Small intestine (tissue), 7 donors: ENCODE results near the gene TINAGL1. TPM values are rescaled to one million over a fixed set of nuclear protein-coding genes. Genes with fewer than 3 reads are reported as not detected.
A peak's percentile ranks its signal among the peaks of the same experiment; 100 is the strongest.
"Not testable (repeated sequence)": the region's sequence is repeated elsewhere in the genome, so short reads cannot be mapped to it uniquely, and the experiment has no call there.

ENCODE experiments used
- DNase-seq, 2 donors: peaks; one replicate each; pipeline versions ENCODE4 v3.0.0 to v3.0.0-alpha.2; 2013
- FAIRE-seq: peaks from 2 replicates; lab custom pipeline; 2012; peaks lifted over from hg19 to GRCh38; lab: Jason Lieb, UNC
- H3K27ac ChIP-seq, 3 donors: one replicate each; pipeline ENCODE4 v1.5.1; 2013; ENCODE audit warnings: low read length in 2 of 3, mild to moderate bottlenecking in 2 of 3, control low read depth in 1 of 3, inconsistent platforms in 1 of 3, low read depth in 1 of 3, moderate library complexity in 1 of 3
- H3K27me3 ChIP-seq, 3 donors: one replicate each; pipeline ENCODE4 v1.6.1; 2013; ENCODE audit warnings: low read length in 3 of 3, inconsistent platforms in 1 of 3; ENCODE audit not compliant: control insufficient read depth in 3 of 3, insufficient read depth in 3 of 3
- H3K36me3 ChIP-seq, 3 donors: one replicate each; pipeline ENCODE4 v1.6.1; 2013; ENCODE audit warnings: low read length in 3 of 3, inconsistent platforms in 1 of 3, low read depth in 1 of 3, mild to moderate bottlenecking in 1 of 3, moderate library complexity in 1 of 3; ENCODE audit not compliant: control insufficient read depth in 3 of 3, insufficient read depth in 2 of 3
- H3K4me1 ChIP-seq, 3 donors: one replicate each; pipeline ENCODE4 v1.6.1; 2013; ENCODE audit warnings: low read length in 2 of 3, inconsistent platforms in 1 of 3, low read depth in 1 of 3, mild to moderate bottlenecking in 1 of 3, moderate library complexity in 1 of 3; ENCODE audit not compliant: control insufficient read depth in 3 of 3, insufficient read depth in 2 of 3
- H3K4me3 ChIP-seq, 3 donors: one replicate each; pipeline ENCODE4 v1.5.1; 2013; ENCODE audit warnings: low read length in 3 of 3, control low read depth in 1 of 3, inconsistent platforms in 1 of 3, low read depth in 1 of 3, mild to moderate bottlenecking in 1 of 3, moderate library complexity in 1 of 3
- H3K9me3 ChIP-seq, 2 donors: one replicate each; pipeline ENCODE4 v1.6.1; 2013; ENCODE audit warnings: low read depth in 1 of 2, low read length in 1 of 2; ENCODE audit not compliant: control insufficient read depth in 2 of 2, insufficient read depth in 1 of 2
- WGBS, 3 donors: extraction: QIAGEN DNeasy Blood & Tissue Kit; methylation state at CpG; one replicate each; pipeline ENCODE4 v1.1.7; 2013; 5-methylcytosine and 5-hydroxymethylcytosine counted together
- polyA plus RNA-seq, 4 donors: library from polyadenylated mRNA; stranded (reverse) in 3 of 4; unstranded in 1 of 4; fragments of 200-250 nt in 3 of 4; fragments of 120-200 nt in 1 of 4; gene quantifications; one replicate each; pipeline versions ENCODE4 v1.2.1 to v1.2.3, GENCODE V29; 2013
- donor health status: healthy with polysubstance abuse.
- donor health status: control.
- donor health status: control.
- donor health status: Bipolar disorder and iron deficiency.
- donor health status: healthy.

Gene TINAGL1
- polyA plus RNA-seq, 4 donors = 18.4 to 92.3 (median 39.7) TPM

DNA sequence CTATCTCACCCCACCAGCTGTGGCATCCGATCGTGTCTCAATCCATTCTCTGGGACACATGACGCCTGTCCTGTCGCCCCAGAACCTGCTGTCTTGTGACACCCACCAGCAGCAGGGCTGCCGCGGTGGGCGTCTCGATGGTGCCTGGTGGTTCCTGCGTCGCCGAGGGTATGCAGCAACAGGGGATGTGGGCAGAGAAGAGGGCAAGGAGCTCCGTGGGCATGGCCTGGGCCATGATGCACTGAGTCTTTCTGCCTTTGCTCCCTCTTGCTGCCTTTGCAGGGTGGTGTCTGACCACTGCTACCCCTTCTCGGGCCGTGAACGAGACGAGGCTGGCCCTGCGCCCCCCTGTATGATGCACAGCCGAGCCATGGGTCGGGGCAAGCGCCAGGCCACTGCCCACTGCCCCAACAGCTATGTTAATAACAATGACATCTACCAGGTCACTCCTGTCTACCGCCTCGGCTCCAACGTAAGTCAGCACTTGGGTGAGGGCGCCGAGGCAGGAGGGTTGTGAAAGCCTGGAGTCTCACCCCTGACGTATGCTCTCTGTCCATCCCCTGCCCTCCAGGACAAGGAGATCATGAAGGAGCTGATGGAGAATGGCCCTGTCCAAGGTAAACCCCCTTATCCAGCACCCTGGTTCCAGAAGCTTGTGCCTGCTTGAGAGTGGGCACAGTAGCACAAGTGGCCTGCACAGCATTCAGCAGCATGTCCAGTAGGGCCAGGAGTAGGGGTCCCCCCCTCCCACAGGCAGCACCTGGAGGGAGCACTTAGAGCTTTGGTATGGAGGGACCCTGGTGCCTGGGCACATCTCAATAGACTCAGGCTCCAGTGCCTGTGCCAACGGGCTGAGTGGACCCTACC, 8.8 kb downstream of the TINAGL1 start:
- peaks cover 0 to 75% (median 0%) of the 10 kb centered on the region in 3 donors for H3K36me3 ChIP-seq
- H3K9me3 ChIP-seq = no peaks in the 10 kb centered on the region
- no peaks in the 10 kb centered on the region for H3K27me3 ChIP-seq
- H3K4me1 ChIP-seq = peaks cover 0 to 75% (median 5%) of the 10 kb centered on the region in 3 donors
- DNase-seq (no peak), FAIRE-seq (no peak)
- no peak overlapping the region for H3K27ac ChIP-seq
- 89 to 91% (median 89%) methylated on average over 26 to 27 of the region's 27 CpGs for WGBS, 3 donors
- H3K4me3 ChIP-seq = no peak overlapping the region

DNA sequence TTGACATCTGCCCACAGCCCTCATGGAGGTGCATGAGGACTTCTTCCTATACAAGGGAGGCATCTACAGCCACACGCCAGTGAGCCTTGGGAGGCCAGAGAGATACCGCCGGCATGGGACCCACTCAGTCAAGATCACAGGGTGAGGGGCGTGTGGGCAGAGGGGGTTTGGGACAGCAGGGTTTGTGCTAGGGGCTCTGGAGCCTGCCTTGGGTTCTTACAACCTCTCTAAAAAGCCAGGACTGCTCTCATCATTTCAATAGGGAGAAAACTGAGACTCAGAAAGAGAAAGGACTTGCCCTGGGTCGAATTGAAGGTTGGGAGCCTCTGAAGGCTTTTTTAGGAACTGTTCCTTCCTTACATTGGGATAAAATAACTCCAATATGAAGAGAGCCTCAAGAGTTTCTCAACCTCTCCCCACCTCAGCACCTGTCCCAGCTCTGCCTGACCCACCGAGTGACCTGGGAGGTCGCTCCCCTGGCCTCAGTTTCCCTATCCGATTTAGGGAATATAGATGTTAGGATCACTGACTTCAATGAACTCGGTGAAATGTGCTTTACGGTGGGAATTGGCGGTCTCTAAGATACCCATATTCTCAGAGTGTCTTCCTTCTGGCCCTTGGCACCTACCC, 9.5 kb downstream of the TINAGL1 start:
- H3K4me1 ChIP-seq = peaks cover 0 to 68% (median 5%) of the 10 kb centered on the region in 3 donors
- 83 to 85% (median 83%) methylated on average over 11 of the region's 11 CpGs for WGBS, 3 donors
- no peak overlapping the region for H3K27ac ChIP-seq
- DNase-seq (no peak), FAIRE-seq (no peak)
- no peak overlapping the region for H3K4me3 ChIP-seq
- peaks cover 0 to 69% (median 0%) of the 10 kb centered on the region in 3 donors for H3K36me3 ChIP-seq
- no peaks in the 10 kb centered on the region for H3K9me3 ChIP-seq
- H3K27me3 ChIP-seq = no peaks in the 10 kb centered on the region

DNA sequence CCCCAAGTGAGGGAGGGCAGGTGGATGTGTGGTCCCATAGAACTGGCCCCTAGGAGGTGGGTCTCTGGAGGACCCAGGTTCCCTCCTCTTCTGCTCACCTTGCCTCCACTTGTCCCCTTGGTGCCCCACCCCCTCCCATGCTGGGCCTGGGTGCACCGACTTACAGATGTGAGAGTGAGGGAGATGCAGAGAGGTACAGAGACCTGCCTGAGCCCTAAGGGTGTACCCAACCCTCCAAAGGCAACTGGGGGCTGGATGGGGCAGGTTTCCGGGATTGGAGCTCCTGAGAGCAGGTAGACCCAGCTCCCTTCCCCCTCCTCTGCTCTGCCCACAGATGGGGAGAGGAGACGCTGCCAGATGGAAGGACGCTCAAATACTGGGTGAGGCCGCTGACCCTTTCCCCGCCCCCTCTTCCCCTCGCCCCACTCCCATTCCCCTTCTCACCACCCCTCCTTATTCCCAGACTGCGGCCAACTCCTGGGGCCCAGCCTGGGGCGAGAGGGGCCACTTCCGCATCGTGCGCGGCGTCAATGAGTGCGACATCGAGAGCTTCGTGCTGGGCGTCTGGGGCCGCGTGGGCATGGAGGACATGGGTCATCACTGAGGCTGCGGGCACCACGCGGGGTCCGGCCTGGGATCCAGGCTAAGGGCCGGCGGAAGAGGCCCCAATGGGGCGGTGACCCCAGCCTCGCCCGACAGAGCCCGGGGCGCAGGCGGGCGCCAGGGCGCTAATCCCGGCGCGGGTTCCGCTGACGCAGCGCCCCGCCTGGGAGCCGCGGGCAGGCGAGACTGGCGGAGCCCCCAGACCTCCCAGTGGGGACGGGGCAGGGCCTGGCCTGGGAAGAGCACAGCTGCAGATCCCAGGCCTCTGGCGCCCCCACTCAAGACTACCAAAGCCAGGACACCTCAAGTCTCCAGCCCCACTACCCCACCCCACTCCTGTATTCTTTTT, 10.3 kb downstream of the TINAGL1 start:
- no peak overlapping the region for H3K27ac ChIP-seq
- H3K27me3 ChIP-seq = no peaks in the 10 kb centered on the region
- peaks cover 0 to 63% (median 0%) of the 10 kb centered on the region in 3 donors for H3K36me3 ChIP-seq
- WGBS, 3 donors = 72 to 87% (median 76%) methylated on average over 36 to 47 of the region's 47 CpGs
- H3K4me1 ChIP-seq = peaks cover 0 to 65% (median 5%) of the 10 kb centered on the region in 3 donors
- FAIRE-seq = no peak
- no peaks in the 10 kb centered on the region for H3K9me3 ChIP-seq
- DNase-seq = no peak
- no peak overlapping the region for H3K4me3 ChIP-seq

DNA sequence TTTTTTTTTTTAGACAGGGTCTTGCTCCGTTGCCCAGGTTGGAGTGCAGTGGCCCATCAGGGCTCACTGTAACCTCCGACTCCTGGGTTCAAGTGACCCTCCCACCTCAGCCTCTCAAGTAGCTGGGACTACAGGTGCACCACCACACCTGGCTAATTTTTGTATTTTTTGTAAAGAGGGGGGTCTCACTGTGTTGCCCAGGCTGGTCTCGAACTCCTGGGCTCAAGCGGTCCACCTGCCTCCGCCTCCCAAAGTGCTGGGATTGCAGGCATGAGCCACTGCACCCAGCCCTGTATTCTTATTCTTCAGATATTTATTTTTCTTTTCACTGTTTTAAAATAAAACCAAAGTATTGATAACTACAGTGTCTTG, 11.0 kb downstream of the TINAGL1 start:
- 90 to 96% (median 92%) methylated on average over 5 of the region's 5 CpGs for WGBS, 3 donors
- peaks cover 0 to 65% (median 5%) of the 10 kb centered on the region in 3 donors for H3K4me1 ChIP-seq
- not testable (repeated sequence) for H3K27me3 ChIP-seq, H3K9me3 ChIP-seq, FAIRE-seq, DNase-seq, H3K4me3 ChIP-seq
- peaks cover 0 to 60% (median 0%) of the 10 kb centered on the region in 3 donors for H3K36me3 ChIP-seq
- H3K27ac ChIP-seq = peak overlapping the region in 2 of 3 donors; percentile 81 to 83

DNA sequence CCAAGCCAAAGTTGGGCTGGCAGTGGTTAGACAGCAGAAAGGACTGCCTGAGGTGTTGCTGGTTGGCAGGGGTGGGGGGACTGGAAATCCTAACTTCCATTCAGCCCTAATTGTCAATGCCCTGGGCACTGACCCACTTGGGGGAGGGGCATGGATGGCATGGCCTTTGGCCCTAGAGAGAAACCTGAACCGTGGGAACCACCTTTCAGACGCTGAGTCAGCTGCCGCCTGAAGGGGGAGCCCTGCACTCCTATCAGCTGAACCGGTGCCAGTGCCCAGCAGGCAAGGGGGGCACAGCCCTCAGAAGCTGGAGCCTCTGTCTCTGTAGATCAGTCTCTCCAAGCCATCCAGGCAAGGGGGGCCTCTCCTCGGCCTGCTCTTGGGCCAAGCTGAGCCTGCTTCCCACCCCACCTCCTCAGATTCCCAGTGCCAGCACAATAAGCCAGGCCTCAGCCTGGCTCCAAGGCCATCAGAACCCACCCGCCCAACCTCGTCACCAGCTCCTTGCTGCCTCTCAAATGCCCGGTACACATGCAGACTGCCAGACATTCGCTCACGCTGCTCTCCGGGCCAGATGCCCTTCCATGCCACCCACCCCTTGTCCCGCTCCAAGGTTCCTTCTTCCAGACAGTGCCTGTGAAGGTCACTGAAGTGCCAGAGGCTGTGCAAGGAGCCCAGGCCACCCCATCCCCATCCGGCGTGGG, 11.6 kb downstream of the TINAGL1 start:
- peak; percentile 81 to 83 for DNase-seq
- H3K4me3 ChIP-seq = no peak overlapping the region
- peak overlapping the region; percentile 8 to 83 (median 81) for H3K27ac ChIP-seq
- H3K9me3 ChIP-seq = no peaks in the 10 kb centered on the region
- FAIRE-seq = no peak
- peaks cover 0 to 55% (median 0%) of the 10 kb centered on the region in 3 donors for H3K36me3 ChIP-seq
- H3K4me1 ChIP-seq = peaks cover 0 to 60% (median 5%) of the 10 kb centered on the region in 3 donors
- H3K27me3 ChIP-seq = no peaks in the 10 kb centered on the region
- WGBS, 3 donors = 17 to 43% (median 28%) methylated on average over 14 of the region's 14 CpGs

DNA sequence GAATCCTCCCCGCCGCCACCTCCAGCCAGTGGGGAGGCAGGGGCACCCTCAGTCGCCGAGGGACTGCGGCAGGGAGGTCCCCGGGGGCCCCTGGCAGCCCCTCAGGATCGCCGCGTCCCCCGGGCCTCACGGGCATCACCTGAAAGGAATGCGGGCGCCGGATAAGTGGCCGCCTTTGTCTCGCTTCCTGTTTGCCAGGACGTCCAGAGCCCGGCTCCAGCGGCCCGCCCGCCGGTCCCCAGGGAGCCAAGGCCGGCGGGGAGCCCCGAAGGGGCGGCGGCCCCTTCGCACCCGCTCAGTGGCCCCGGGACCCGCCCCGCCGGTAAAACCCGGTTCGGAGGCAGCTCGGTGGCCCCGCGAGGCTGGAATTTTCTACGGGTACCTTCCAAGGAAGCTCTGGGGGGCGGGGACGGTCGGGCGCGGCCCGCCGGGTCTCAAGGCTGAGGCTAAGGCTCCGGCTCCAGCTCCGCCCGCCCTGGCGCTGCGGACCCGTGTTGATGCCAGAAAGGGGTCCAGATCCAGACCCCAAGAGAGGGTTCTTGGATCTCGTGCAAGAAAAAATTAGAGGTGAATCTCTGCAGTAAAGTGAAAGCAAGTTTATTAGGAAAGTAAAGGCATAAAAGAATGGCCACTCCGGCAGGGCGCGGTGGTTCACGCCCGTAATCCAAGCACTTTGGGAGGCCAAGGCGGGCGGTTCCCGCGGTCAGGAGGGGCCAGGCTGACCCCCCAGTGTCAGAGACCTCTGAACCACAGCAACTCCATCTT, 12.6 kb downstream of the TINAGL1 start:
- DNase-seq = peak; percentile 61 to 84
- H3K36me3 ChIP-seq = peaks cover 0 to 44% (median 0%) of the 10 kb centered on the region in 3 donors
- WGBS, 3 donors = 6 to 18% (median 16%) methylated on average over 55 to 62 of the region's 62 CpGs
- H3K27ac ChIP-seq = peak overlapping the region; percentile 73 to 83 (median 81)
- H3K4me1 ChIP-seq = peaks cover 0 to 51% (median 5%) of the 10 kb centered on the region in 3 donors
- H3K4me3 ChIP-seq = peak overlapping the region in 2 of 3 donors; percentile 37 to 57
- no peaks in the 10 kb centered on the region for H3K27me3 ChIP-seq
- no peaks in the 10 kb centered on the region for H3K9me3 ChIP-seq
- no peak for FAIRE-seq

DNA sequence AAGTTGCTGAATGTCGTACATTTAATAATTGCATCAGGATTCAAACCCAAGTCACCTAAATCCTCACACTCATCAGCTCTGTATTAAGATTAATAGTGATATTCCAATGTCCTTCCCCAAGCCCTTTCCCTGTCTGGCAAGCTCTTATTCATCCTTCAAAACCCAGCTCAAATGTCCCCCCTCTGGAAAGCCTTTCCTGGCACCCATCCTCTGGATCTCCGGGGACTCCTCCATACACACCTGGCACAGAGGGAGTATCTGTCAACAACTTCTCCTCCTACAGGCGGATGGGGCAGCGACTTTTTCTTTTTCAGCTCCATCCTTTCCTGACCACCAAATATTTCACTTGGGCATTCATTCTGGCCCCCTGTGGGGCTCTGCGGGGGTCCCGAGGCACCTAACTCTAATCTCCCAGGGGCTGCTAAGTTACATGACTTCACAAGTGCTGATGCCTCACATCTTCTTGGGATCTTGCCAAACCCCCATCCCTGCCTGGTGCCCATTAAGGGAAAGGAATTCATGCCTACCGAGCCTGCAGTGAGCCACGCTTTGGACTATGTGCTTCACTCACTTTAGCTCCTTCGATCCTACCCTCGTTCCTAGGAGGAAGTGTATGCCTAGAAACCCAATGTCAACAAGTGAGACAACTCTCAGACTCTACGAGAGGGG, 15.2 kb downstream of the TINAGL1 start:
- Histone ChIP-seq H3K27ac (peak overlapping the region in 1 of 3 donors; percentile 59), H3K36me3 (peaks cover 0 to 18% (median 0%) of the 10 kb centered on the region in 3 donors), H3K4me3 (no peak overlapping the region), H3K27me3 (no peaks in the 10 kb centered on the region), H3K4me1 (peaks cover 0 to 31% (median 5%) of the 10 kb centered on the region in 3 donors), H3K9me3 (no peaks in the 10 kb centered on the region)
- FAIRE-seq = no peak
- 41 to 65% (median 49%) methylated on average over 11 of the region's 11 CpGs for WGBS, 3 donors
- DNase-seq = peak; percentile 64 to 68
